GM18873 (cell line): ENCODE measurements around the gene SLC38A10.
A peak's percentile ranks its signal among the peaks of the same experiment; 100 is the strongest.

Experiments
- ATAC-seq: cut with Tn5 transposase; IDR thresholded peaks from one replicate; pipeline ENCODE4 v1.9.1; 2021; ENCODE audit warnings: mild to moderate bottlenecking, moderate library complexity, moderate number of reproducible peaks; ENCODE audit not compliant: unreplicated experiment, low FRiP score

Gene SLC38A10

DNA sequence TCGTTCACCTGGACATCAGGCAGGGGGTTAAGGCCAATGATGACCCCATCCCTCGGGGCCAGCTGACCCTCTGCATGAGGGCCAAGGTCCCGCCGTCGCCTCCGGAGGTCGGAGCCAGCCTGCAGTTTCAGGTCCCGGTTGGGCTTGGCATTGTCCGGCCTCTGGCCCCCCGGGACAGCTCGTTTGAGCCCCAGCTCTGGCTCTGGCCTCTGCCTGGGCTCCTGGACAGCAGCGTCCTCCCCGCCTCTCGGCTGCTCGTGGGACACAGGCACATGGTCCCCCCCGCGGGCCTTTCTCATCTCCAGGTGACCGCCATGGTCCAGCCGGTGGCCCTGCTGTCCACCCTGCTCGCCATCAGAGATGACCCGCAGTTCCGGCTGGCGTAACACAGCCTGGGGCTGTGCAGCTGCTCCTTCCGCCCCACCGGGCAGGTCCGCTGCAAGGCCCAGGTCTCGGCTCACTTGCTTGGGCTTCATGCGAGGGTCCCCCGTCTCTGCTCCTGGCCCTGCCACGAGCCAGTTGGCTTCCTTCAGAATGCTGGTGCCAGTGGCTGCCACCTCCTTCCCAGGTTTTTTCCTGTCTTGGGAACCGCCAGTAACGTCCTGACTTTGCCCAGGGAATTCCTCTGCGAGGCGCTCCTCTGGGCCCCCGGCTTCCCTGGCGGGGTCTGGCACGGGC lies 49.3 kb downstream of the SLC38A10 start:
- ATAC-seq, result no peak

DNA sequence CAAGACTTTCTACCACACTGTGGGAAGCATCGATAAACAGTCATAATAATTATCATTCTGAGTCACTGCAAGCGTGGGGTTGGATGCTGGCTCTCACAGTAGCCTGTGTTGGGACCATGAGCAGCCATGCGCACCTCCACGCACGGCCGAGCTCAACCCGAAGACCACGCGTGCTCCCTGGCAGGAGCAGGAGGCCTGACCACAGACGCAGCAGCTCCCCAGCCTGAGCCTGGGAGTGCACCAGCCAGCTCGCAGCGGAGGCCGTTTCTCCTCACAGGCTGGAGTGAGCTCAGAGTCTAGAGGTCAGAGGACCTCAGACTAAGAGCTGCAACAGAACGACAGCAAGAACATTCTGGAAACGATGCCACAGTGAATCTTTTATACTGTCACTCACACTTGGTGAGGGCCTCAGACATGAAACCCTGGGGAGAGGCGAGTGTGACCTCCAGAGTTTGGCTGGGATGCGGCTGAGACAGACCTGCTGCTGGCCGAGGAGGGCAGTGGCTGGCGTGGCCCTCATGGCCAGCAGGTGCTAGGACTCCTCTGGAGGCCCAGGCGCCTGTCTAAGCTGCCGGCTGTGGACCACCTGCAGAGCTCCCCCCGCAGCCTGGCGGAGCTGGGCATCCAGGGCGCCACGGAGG lies 50.0 kb downstream of the SLC38A10 start:
- no peak for ATAC-seq

DNA sequence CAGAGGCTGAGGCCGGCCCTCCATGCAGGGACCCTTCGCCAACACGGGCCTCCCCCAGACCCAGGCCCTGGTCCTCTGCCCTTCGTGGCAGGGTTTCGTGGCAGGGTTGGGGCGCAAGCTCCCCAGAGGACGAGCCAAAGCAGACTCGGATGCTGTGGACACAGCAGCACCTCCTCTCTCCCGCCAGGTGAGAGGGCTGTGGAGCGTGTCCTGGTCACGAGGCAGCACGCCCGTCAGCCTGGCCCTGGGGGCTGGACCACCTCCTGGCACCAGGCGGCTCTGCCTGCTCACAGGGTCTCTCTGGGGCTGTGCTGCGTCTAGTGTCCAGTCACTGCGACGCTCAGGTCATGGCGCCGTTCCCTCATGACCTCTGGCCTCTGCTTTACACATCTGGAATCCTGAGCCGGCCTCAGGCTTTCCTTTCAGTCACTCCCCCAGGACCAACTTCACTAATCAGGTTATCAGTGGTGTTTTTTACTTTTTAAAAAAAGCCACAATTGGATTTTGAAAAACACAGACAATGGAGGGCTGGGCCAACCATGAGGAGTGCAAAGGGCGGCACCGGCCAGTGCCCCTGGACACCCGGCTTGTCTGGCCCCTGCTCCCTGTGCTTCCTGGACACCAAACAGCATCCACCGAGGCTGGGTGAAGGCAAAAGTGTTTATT lies 50.6 kb downstream of the SLC38A10 start:
- ATAC-seq, result no peak

DNA sequence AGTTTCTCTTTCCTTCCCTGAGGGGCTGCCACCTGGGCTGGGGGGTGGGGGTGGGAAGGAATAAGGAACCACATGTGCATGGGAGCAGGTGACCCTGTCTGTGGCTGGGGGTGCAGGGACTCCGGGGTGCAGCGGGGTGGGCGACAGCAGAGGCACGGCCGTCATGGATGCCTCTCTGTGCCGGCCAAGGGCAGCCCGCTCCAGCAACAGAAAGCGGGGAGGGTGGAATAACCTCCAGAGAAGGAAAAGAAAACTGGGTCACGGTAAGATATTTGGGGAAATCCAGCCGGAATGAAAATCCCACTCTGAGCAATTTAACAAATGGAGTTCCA lies 51.8 kb downstream of the SLC38A10 start:
- no peak for ATAC-seq

DNA sequence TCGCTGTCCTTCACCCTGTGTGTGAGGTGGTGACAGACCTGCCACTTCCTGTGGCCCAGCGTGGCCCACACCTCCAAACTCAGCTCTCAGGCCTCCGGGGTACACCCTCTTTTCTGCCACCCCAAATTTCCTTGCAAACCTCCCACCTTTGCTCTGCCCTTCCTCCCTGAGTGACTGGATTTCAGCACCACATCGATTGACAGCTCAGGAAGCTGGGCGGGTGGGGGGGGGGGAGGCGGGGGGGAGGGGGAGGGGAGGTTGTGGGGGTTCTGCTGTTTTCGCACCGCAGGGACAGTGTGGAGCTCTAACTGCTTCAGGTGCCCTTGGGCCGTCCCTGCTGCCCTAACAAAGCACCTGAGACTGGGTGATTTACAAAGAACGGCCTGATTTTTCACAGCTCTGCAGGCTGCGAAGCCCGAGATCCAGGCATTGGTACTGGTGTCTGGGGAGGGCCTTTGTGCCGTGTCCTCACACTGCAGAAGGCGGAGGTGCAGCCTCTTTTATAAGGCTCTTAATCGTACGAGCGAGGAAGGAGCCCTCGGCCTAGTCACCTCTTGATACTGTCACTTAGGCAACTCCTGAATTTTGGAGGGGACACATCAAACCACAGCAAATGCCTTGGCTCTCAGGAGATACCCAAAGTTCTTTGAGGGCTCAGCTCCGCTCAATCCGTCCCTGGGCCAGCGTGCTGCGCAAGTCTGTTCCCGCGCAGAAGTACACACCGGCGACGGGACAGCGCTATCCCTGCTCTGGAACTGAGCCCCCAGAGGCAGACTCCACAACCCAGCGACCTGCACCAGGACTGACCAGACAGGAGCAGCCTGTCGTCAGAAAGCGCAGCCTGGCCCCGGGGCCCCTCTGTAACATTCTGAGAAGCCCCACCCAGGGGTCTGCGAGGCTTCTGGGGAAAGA lies 52.4 kb downstream of the SLC38A10 start:
- ATAC-seq, result no peak

DNA sequence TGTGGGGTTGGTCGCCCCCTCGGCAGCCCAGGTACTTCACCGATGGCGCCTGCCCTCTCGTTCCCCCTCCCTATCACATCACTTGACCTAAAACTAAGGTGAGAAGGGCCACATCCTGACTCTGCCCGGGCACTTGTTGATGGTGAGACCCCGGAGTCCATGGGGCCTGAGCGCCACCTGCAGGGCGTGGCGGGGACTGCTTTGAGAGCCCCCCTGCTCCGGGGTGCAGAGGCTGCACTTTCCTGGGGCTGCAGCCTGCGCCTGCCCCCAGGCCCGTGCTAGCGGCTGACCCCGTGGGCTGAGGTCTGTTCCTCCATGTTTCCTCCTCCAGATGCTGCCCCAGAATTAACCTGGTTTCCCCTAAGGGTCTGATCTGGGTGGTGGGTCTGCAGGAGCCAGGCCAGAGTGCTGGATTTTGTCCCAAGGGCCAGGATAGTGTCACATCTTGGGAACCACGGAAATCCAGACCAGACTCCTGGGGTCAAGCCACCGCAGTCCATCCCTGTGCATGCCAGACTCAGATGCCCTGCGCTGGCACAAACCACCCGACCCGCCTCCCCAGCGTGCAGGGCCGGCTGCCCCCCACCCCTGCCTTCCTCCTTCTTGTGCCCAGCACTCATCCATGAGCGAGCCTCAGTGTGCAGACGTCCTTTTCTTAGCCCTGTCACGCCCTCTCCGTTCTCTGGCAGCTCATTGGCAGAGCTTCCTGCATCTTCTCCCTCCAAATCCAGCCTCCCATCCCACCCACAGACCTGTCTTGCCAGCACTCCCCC lies 53.3 kb downstream of the SLC38A10 start:
- ATAC-seq, result no peak

DNA sequence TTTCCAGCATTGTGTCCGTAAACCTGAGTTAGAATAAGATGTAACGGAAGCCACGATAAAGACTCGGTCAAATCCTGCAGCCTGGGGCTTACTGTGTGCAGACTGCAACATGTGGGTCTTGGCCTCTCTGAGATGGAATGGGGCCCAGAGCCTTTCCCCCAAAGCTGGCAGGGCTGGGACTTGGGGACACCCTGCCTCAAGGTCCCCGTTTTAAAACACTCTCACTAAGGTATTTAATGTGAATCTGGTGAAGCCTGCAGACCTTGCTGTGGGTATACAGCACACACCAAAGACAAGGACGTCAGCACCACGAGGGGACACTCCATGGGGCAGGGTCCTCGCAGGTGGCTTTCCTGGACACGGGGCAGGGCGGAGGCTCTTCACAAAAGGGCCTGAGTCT lies 53.9 kb downstream of the SLC38A10 start:
- no peak for ATAC-seq

DNA sequence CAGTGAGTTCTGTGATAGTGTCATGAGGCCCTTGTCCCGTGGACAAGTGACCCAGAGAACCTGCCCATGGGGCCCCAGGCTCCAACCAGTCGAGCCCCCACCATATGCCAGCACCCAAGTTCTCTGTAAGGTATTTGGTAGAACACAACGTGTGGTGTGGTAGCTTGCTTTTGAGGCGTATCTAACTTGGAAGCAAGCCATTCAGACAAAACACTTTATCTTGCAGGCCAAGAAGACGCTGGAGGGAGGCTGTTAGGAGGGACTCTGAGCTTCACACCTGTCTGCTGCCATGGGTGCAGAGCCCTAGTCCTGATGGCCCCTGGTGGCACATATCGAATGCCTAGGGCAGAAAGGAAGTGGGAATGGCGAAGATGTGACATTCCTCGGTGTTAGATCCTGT lies 54.3 kb downstream of the SLC38A10 start:
- no peak for ATAC-seq

DNA sequence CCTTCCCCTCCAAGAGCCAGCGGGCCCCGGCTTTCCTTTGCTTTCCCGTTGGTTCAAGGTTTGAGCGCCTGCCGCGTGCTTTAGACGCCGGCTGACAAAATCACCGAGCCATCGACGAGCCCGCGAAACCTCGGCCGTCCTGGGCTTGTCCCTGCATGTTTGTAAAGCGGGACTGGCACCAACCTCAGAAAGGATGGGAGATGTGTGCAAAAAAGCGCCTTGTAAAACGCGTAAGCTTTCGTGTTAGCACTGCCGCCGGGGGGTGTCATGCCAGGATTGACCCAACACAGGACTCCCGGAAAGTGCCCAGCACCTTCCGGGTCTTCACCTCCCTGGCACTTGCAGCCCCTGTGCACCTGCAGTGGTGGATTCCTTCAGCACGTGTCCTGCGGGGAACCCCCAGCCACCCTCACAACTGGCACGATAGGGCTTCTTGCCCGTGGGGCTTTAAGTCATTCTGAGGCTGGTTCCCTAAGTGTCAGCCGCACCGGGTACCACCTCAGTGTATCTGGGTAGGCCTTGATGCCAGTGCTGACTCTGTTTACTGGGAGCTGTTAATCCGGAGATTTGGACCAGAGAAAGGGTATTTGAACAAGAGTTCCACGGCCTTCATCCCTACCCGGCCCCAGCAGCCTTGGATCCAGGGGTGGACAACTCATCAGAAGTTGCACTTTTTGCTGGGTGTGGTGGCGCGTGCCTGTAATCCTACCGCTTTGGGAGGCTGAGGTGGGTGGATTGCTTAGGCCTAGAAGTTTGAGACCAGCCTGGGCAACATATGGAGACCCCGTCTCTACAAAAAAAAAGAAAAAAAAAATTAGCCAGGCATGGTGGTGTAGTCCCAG lies 55.2 kb downstream of the SLC38A10 start:
- no peak for ATAC-seq

DNA sequence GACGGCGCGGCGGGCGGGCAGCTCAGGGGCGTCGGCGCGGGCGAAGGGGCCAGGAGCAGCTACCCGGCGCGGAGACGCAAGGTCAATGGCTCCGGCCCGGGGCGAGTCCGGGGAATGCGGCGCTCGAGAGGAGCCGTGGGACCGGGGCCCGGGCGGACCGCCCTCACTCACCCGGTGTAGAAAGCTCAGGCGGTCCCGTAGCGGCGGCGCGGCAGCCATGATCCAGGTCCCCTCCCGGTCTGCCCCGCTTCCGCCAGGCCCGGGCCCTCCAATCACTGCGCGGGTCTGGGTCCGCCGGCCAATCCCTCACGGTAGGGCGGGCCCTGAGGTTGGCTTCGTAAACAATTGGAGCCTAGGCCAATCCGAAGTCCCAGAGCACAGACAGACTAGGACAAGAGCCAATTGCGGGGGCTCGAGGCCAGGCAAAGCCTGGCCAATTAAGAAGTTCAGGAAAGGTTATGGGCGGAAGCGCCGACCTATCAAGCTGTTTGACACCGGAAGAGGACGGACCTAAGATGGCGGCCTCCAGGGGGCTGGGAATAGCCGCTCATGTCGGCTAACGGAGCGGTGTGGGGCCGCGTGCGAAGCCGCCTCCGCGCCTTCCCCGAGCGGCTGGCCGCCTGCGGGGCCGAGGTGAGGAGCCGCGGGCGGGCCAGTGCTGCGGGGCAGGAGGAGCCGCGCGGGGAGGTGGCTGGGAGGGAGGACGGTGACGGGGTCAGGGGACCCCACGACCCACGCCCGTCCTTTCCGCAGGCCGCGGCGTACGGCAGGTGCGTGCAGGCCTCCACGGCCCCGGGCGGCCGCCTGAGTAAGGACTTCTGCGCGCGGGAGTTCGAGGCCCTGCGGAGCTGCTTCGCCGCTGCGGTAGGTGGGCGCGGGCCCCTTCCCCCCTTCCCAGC lies 56.0 kb downstream of the SLC38A10 start, which contains the start of the genes NDUFAF8 and TEPSIN:
TSS of gene NDUFAF8 (plus strand) at position 504 of the 899 bp plus-strand sequence. CDS start at position 550, 46 bp downstream.
TSS of gene TEPSIN (minus strand) at position 241 of the 899 bp plus-strand sequence. CDS start at position 219, 22 bp downstream.
- peak; percentile 92 for ATAC-seq

DNA sequence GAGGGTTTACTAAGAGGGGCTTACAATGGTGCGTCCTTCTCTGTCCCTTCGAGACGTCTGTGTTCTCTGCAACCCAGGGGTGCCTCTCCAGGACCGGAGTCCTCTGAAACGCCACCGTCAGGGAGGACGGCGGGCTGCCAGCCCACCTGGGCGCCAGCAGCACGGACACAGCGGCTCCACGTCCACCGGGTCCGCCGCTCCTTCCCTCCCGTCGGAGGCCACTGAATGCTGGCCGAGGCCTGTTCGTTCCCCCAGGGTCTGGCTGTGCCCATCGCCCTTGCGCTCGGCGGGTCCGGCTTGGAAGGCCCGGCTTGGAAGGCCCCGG lies 56.7 kb downstream of the SLC38A10 start:
- ATAC-seq, result no peak

DNA sequence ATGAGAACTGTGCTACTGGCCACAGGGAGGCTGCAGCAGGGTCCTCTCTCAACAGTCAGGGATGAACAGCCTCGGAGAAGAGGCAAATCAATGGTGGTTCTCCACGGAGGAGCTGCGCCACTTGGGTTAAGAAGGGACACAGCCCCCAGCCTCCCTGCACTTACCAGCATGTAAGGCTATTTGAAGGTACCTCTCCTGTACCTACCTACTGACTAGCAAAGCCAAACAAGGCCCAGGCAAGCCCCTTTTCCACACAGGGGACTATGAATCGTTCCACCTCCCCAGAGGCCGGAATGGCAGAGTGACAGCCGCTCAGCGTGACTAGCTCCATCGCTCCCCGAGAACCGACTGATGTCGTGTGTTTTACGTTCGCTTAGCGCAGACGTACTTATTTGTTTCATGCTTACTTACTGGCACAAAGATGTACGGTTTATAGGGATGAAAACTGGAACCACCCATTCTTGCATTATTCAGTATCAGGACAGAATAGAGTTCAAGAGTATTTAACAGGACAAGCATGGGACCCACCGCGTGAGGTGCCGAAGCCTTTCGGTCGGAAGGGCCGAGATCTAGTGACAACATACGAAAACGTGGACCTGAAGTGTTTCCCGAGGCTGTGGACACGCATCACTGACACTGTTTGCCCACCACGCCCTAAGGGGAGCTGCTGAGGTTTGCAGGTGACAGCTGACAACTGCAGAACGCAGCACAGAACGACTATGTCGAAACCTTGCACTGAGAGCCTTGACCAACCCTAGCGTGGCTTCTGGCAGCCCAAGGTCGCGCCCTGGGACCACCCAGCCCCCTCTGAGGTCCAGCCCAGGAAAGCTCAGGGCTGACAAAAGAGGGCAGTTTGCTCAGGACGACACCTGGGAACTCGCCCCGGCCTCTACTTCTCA lies 57.3 kb downstream of the SLC38A10 start:
- ATAC-seq, result no peak

DNA sequence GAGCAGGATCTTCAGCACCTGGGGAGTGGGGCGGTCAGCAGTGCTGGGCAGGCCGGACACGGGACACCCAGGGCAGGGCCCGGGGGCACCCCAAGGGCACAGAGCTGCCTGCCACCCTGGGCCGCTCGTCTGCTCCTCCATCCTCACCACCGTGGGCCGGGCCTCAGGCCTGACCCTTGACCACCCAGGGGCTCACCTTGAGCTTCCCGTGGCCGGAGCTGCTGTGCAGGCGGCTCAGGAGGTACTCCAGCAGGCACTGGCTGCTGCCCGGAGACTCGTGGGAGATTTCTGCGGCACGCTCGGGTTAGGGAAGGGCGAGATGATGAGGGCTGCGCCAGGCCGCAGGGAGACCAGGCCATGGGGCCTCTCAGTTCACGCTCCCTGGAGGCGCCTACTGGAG lies 58.3 kb downstream of the SLC38A10 start:
- ATAC-seq, result no peak

DNA sequence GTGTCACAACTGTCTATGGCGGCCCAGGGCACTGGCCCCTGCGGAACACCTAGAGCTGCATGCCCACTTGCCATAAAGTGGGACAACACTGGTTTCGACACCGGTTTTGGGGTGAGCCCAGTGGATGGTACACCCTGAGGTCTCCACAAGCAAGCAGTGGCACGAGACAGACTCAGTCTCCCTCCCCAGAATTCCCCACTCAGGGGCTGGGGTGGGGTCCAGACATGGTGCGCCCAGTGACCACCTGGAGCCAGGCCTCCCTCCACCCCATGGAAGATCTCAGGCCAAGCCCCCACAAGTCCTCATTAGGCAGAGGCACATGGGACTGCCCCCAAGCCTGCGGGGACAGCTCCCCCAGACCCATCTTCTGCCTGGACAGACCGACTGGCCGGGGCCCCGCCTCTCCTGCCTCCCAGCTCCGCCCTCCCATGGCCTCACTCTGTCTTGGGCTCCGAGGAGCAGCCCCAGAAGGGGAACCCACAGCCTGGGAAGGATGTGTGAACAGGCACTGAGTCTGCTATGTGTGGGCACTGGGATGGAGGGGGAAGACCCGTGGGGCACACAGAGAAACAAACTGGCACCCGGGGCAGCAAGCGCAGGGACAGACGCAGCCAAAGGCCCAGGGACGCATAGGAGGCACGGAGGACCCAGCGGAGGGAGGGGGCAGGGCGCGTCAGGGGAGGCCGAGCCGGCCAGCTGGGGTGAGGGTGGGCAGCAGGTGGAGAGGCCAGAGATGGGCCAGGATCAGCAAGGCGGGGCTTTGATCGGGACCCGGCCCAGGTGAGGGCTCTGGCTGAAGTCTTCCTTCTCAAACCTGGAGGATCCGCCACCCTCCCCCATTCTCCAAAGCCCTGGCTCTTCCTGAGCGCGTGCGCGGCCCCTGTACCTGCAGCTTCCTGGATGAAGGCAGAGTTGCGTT lies 59.0 kb downstream of the SLC38A10 start:
- no peak for ATAC-seq

DNA sequence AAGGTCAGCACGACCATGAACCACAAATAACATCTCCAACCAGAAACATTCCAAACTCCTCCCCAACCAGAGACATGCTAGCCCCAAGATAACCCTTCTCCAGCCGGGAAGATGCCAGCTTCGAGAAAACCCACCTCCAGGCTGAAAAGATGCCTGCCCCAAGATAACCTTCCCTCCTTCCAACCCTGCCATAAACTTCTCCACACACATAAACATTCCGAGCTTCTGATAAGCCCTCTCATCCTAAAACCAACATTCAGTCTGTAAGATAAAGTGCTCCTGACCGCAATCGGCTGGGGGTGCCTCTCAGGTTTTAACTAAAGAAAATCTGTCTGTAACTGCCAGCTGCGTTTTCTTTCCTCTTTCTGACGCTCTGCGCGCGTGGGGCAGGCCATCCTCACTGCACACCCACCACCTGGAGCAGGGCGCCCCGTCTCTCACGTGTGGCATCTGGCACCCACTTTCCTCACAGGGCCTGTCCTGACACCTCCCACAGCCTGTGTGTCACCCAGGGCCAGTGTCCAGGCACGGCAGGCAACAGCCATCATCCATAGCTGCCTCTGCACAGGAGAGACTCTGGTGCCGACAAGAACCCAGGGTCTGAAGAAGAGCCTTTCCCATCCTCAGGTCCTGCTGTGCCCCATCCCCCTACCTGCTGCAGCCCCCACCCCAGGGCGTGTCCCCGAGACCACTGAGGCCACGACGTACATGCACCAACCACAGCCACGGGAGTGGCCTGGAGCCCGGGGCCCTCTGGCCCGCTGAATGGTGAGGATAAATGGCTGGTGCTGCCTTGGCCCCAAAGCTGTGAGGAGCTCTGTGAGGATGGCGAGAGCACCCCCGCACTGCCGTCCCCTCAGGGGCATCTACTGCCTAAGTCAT lies 59.9 kb downstream of the SLC38A10 start:
- ATAC-seq, result no peak
